NCI-H2196 treated with DMSO at 0.1 percent for 48 hours (cell line): Measurements from ENCODE around the gene KLHDC7B.

Experiments used
- DNase-seq: peaks from one replicate; lab custom pipeline; 2025; ENCODE audit not compliant: unreplicated experiment; lab: John Stamatoyannopoulos, UW

KLHDC7B gene

GRCh38 chr22:50571264-50572175 lies 25.8 kb downstream of the KLHDC7B start:
- no peak for DNase-seq

GRCh38 chr22:50572965-50573364 lies 27.3 kb downstream of the KLHDC7B start:
- no peak for DNase-seq

- DNase-seq: no peak
Measured at GRCh38 chr22:50573491-50574382, 28.0 kb downstream of the KLHDC7B start.

- no peak for DNase-seq
Measured at GRCh38 chr22:50574383-50574755, 28.7 kb downstream of the KLHDC7B start.

- DNase-seq: no peak
Measured at GRCh38 chr22:50575426-50575941, 29.8 kb downstream of the KLHDC7B start.

- DNase-seq: no peak
Measured at GRCh38 chr22:50576070-50576469, 30.4 kb downstream of the KLHDC7B start.

- DNase-seq: no peak
Measured at GRCh38 chr22:50576806-50577696, 31.4 kb downstream of the KLHDC7B start.

- no peak for DNase-seq
Measured at GRCh38 chr22:50577697-50577986, 31.9 kb downstream of the KLHDC7B start.

GRCh38 chr22:50577987-50578775 lies 32.5 kb downstream of the KLHDC7B start, which contains the start of gene CPT1B:
CPT1B (minus strand) TSS chr22:50578427; CDS start chr22:50577915, 512 bp downstream.
- no peak for DNase-seq

- DNase-seq: no peak
Measured at GRCh38 chr22:50578776-50579310, 33.1 kb downstream of the KLHDC7B start.

GRCh38 chr22:50579752-50580151 lies 34.1 kb downstream of the KLHDC7B start:
- no peak for DNase-seq

GRCh38 chr22:50581031-50581949 lies 35.6 kb downstream of the KLHDC7B start:
- no peak for DNase-seq

- DNase-seq: no peak
Measured at GRCh38 chr22:50581950-50582492, 36.3 kb downstream of the KLHDC7B start.

- peak; percentile 88 for DNase-seq
Measured at GRCh38 chr22:50582493-50583293, 37.0 kb downstream of the KLHDC7B start, which contains the start of gene CHKB. CHKB (minus strand) TSS chr22:50582849; CDS start chr22:50582781, 68 bp downstream.

- DNase-seq: no peak
Measured at GRCh38 chr22:50583294-50583861, 37.7 kb downstream of the KLHDC7B start.

- DNase-seq: no peak
Measured at GRCh38 chr22:50584106-50585096, 38.7 kb downstream of the KLHDC7B start.
